Measurements from ENCODE around the gene CCDC158. TPM values are rescaled to one million over a fixed set of nuclear protein-coding genes. Genes with fewer than 3 reads are reported as not detected.

Gene CCDC158
- total RNA-seq, 1 donor from 2014 or later = 0.74 TPM

DNA sequence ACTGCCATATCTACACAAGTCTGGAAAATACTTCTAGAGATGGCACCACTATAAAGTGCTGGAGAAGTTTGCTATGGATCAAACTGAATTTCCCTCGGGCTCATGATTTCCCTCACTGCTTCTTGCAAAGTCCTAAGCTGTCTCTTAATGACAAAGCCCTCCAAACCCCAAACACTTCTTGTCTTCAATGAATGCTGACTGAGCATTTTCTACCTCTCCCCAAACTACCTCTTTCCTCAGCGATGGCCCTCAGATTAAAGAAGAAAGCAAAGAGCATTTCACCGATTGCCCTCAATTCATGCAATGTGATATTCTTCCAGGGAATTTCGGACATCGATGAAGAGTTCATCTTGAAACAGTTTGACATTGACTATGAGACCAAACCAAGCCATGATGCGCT is 149.7 kb downstream of the CCDC158 start:
- TF ChIP-seq, protein P1, sequence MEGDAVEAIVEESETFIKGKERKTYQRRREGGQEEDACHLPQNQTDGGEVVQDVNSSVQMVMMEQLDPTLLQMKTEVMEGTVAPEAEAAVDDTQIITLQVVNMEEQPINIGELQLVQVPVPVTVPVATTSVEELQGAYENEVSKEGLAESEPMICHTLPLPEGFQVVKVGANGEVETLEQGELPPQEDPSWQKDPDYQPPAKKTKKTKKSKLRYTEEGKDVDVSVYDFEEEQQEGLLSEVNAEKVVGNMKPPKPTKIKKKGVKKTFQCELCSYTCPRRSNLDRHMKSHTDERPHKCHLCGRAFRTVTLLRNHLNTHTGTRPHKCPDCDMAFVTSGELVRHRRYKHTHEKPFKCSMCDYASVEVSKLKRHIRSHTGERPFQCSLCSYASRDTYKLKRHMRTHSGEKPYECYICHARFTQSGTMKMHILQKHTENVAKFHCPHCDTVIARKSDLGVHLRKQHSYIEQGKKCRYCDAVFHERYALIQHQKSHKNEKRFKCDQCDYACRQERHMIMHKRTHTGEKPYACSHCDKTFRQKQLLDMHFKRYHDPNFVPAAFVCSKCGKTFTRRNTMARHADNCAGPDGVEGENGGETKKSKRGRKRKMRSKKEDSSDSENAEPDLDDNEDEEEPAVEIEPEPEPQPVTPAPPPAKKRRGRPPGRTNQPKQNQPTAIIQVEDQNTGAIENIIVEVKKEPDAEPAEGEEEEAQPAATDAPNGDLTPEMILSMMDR (IDR thresholded peaks at IDR 0.05) = no peak
- no peak for DNase-seq
- Histone ChIP-seq H3K36me3 (no peaks in the 10 kb centered on the region), H3K9me3 (no peaks in the 10 kb centered on the region), H3K27ac (no peak overlapping the region), H3K4me3 (no peak overlapping the region), H3K4me1 (no peaks in the 10 kb centered on the region), H3K27me3 (ENCODE audit: low read depth) (no peaks in the 10 kb centered on the region)
- intact Hi-C loops (cut with DNase I) = no loop called here
- no peak for ATAC-seq

DNA sequence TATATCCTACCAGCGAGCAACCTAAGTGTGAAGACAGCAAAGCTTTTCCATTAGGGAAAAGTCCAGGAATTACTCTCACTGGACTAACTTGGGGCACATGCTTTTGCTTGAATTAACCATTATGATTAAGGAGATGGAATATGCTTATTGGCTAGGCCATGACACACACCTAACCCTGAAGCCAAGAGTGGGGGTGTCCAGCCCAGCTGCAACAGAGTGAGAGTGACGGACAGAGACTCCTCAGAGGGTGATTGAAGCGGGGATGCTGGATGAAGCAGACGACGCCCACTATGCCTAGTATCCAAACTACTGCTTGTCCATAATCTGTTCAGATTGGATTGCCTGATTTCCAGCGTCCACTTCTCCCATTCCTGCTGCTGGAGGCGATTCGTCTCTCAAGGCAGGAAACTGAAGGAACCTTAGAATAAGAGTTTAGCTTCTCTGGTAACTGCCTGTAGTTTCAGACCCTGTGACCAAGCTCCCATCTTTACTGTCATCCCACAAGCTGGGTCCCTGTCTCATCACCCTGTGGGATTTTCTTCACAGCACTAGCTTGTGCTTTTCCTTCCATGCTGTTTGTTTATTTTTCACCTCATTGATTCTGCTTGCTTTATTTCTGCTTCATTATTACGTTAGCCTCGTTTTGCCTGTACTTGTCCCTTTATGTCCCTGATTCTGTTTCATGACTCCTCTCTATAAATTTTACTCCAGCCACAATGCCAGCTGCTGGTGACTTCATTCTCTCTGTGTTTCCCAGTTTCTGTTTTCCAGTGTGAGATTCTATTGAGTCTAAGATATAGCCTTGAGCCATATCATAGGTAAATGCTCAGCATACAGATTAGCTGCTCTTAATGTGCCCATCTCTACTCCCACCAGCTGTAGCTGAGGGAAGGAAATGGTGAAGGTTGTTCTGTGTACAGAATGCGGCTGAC is 150.4 kb downstream of the CCDC158 start:
- Histone ChIP-seq H3K27me3 (ENCODE audit: low read depth) (no peaks in the 10 kb centered on the region), H3K4me3 (no peak overlapping the region), H3K4me1 (no peaks in the 10 kb centered on the region), H3K36me3 (no peaks in the 10 kb centered on the region), H3K27ac (no peak overlapping the region), H3K9me3 (no peaks in the 10 kb centered on the region)
- DNase-seq (no peak), ATAC-seq (no peak)
- intact Hi-C loops (cut with DNase I) = no loop called here
- TF ChIP-seq, protein P1 (IDR thresholded peaks at IDR 0.05) = no peak

GRCh38 chr4:76267811-76268210 is 153.1 kb downstream of the CCDC158 start:
- Histone ChIP-seq H3K27ac (no peak overlapping the region), H3K36me3 (no peaks in the 10 kb centered on the region), H3K4me3 (no peak overlapping the region), H3K9me3 (no peaks in the 10 kb centered on the region), H3K4me1 (no peaks in the 10 kb centered on the region), H3K27me3 (ENCODE audit: low read depth) (no peaks in the 10 kb centered on the region)
- TF ChIP-seq, protein P1 (IDR thresholded peaks at IDR 0.05) = no peak
- DNase-seq (no peak), ATAC-seq (no peak)
- intact Hi-C loops (cut with DNase I) = no loop called here

DNA sequence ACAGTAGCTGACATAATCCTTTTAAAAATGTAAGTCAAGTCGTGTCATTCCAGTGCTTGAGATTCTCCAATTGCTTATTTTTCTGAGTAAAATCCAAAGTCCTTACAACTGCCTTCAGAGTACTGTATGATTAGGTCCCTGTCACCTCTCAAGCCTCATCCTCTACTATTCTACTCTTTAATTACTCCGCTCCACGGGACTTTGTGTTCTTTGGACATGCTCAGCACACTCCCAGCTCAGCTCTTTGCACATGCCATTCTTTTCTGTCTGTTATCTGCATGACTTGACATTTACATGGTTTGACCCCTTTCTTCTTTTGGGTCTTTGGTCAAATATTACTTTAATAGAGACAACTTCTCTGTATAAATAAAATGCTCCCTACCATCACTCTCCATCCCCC is 154.3 kb downstream of the CCDC158 start:
- no peaks in the 10 kb centered on the region for H3K36me3 ChIP-seq
- intact Hi-C loops (cut with DNase I) = no loop called here
- no peak for ATAC-seq
- H3K4me3 ChIP-seq = no peak overlapping the region
- no peaks in the 10 kb centered on the region for H3K27me3 ChIP-seq (ENCODE audit: low read depth)
- TF ChIP-seq, protein P1 (IDR thresholded peaks at IDR 0.05) = no peak
- no peak overlapping the region for H3K27ac ChIP-seq
- DNase-seq = no peak
- H3K4me1 ChIP-seq = no peaks in the 10 kb centered on the region
- H3K9me3 ChIP-seq = no peaks in the 10 kb centered on the region

DNA sequence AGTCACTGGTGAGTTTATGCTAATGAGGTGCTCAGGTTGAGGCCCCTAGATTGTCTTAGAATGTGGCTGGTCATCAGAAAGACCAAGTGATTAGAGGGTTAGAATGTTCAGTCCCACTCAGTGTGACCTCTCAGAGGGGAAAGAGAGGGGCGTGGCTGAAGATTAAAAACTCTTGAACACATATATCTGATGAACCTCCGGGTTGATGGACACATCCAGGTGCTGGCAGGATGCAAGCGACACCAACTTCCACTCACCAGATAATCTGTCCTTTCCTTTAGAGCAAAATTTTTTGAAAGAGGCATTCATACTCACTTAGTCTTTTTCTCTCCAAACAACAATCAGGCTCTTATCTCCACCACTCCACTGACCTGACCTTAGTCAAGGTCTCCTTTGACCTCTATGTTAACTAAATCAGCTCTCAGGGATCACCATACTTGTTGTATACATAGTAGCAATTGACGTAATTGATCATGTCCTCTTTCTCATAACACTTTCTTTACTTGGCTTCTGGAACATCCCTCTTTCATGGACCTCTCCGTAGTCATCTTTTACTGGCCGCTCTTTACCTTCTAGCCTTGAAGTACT is 155.2 kb downstream of the CCDC158 start:
- Histone ChIP-seq H3K36me3 (no peaks in the 10 kb centered on the region), H3K4me3 (no peak overlapping the region), H3K27me3 (ENCODE audit: low read depth) (no peaks in the 10 kb centered on the region), H3K27ac (no peak overlapping the region), H3K9me3 (no peaks in the 10 kb centered on the region), H3K4me1 (no peaks in the 10 kb centered on the region)
- TF ChIP-seq, protein P1 (IDR thresholded peaks at IDR 0.05) = no peak
- ATAC-seq (no peak), DNase-seq (no peak)
- intact Hi-C loops (cut with DNase I) = no loop called here

Other genes starting within 250 kb of the CCDC158 start
- gene SCARB2, start 207.3 kb downstream of the CCDC158 start, total RNA-seq = 166 TPM
- gene FAM47E, start 169.4 kb downstream of the CCDC158 start, total RNA-seq = 6.4 TPM
- 5.5 TPM for gene STBD1, start 114.4 kb downstream of the CCDC158 start, total RNA-seq
- 62.0 TPM for gene SHROOM3, start 14.1 kb upstream of the CCDC158 start, total RNA-seq